Kidney (tissue), 14 donors: ENCODE data around the gene ZGRF1. TPM values are rescaled to one million over a fixed set of nuclear protein-coding genes. Genes with fewer than 3 reads are reported as not detected.
A peak's percentile ranks its signal among the peaks of the same experiment; 100 is the strongest.

Source experiments
- DNase-seq, 5 donors: peaks; one replicate each; pipeline ENCODE4 v3.0.0-alpha.2; 2013 to 2020
- FAIRE-seq: peaks from 2 replicates; lab custom pipeline; 2012; peaks lifted over from hg19 to GRCh38; lab: Jason Lieb, UNC
- H3K27ac ChIP-seq, 2 donors: one replicate each; pipeline ENCODE4 v1.7.0; 2013; ENCODE audit warnings: low read depth in 2 of 2, low read length in 2 of 2, inconsistent platforms in 1 of 2
- H3K27me3 ChIP-seq: one replicate; pipeline ENCODE4 v1.7.1; 2013; ENCODE audit warnings: low read length, inconsistent platforms; ENCODE audit not compliant: control insufficient read depth, insufficient read depth
- H3K36me3 ChIP-seq, 3 donors: one replicate each; pipeline versions ENCODE4 v1.7.0 to v1.7.1; 2013; ENCODE audit warnings: low read length in 3 of 3, control low read depth in 1 of 3, inconsistent platforms in 1 of 3; ENCODE audit not compliant: insufficient read depth in 3 of 3, control insufficient read depth in 2 of 3
- H3K4me1 ChIP-seq, 3 donors: one replicate each; pipeline versions ENCODE4 v1.7.0 to v1.7.1; 2013; ENCODE audit warnings: low read length in 3 of 3, inconsistent platforms in 1 of 3, low read depth in 1 of 3; ENCODE audit not compliant: control insufficient read depth in 2 of 3, insufficient read depth in 2 of 3
- H3K4me3 ChIP-seq, 3 donors: one replicate each; pipeline versions ENCODE4 v1.7.0 to v1.8.1; 2013; ENCODE audit warnings: low read length in 3 of 3, control low read depth in 1 of 3, inconsistent platforms in 1 of 3
- H3K9ac ChIP-seq, 3 donors: one replicate each; pipeline versions ENCODE4 v1.7.0 to v1.7.1; 2013; ENCODE audit warnings: low read length in 3 of 3, control low read depth in 1 of 3, inconsistent platforms in 1 of 3
- H3K9me3 ChIP-seq, 3 donors: one replicate each; pipeline versions ENCODE4 v1.7.0 to v1.7.1; 2013; ENCODE audit warnings: low read length in 3 of 3, control low read depth in 1 of 3, inconsistent platforms in 1 of 3; ENCODE audit not compliant: control insufficient read depth in 2 of 3, insufficient read depth in 1 of 3
- intact Hi-C: fragments of 100-400 bp; cut with DNase I; formaldehyde crosslinking; loops from one replicate; pipeline ENCODE4 v1.11.1; 2022
- polyA plus RNA-seq: library from polyadenylated mRNA; stranded (reverse); fragments of 350-450 nt; fragmentation: Illumina TruSeq; extraction: RNeasy Lipid Tissue Mini Kit (QIAGEN cat#74804); gene quantifications from one replicate; pipeline ENCODE4 v1.2.3, GENCODE V29; 2014; ENCODE audit warnings: low read depth, low replicate concordance; ENCODE audit not compliant: insufficient read depth
- total RNA-seq: library from RNA; stranded (reverse); fragmentation: NEBNext Ultra II Directional; extraction: Animal tissue kit (Norgen Biotek cat#: 25700); gene quantifications from one replicate; pipeline ENCODE4 v1.2.1, GENCODE V29; 2021
- TF ChIP-seq, protein P1 (sequence below): IDR thresholded peaks from 3 replicates; pipeline ENCODE4 v1.5.1; 2012; ENCODE audit warnings: mild to moderate bottlenecking, moderate library complexity, borderline replicate concordance; ENCODE audit not compliant: insufficient read depth; ENCODE audit errors: extremely low read depth
- donor health status: control.
- donor health status: control.
- donor health status: control.
- donor health status: control.
- donor health status: control.
- donor health status: DM: yes; HTN: yes; CAD: no.
- donor health status: Normal renal cell carcinoma (clear cell type).

ZGRF1 gene
- total and polyA plus RNA-seq, 2 donors from 2014 or later = 0.73 to 3.6 TPM

- Histone ChIP-seq H3K4me1 (peaks cover 0 to 10% (median 0%) of the 10 kb centered on the region in 3 donors), H3K36me3 (no peaks in the 10 kb centered on the region), H3K27ac (no peak overlapping the region), H3K4me3 (no peak overlapping the region), H3K9me3 (peaks cover 0 to 2% (median 0%) of the 10 kb centered on the region in 3 donors), H3K27me3 (peaks cover 60% of the 10 kb centered on the region), H3K9ac (no peak overlapping the region)
- DNase-seq = no peak
- TF ChIP-seq, protein P1, sequence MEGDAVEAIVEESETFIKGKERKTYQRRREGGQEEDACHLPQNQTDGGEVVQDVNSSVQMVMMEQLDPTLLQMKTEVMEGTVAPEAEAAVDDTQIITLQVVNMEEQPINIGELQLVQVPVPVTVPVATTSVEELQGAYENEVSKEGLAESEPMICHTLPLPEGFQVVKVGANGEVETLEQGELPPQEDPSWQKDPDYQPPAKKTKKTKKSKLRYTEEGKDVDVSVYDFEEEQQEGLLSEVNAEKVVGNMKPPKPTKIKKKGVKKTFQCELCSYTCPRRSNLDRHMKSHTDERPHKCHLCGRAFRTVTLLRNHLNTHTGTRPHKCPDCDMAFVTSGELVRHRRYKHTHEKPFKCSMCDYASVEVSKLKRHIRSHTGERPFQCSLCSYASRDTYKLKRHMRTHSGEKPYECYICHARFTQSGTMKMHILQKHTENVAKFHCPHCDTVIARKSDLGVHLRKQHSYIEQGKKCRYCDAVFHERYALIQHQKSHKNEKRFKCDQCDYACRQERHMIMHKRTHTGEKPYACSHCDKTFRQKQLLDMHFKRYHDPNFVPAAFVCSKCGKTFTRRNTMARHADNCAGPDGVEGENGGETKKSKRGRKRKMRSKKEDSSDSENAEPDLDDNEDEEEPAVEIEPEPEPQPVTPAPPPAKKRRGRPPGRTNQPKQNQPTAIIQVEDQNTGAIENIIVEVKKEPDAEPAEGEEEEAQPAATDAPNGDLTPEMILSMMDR = no peak
- FAIRE-seq = no peak
- intact Hi-C loops = no loop called here
These were observed 124.9 kb downstream of the ZGRF1 start for GRCh38 chr4:112511803-112512118.

- TF ChIP-seq, protein P1 = no peak
- FAIRE-seq (no peak), DNase-seq (peak in 4 of 5 donors; percentile 26 to 55 (median 51))
- Histone ChIP-seq H3K4me3 (no peak overlapping the region), H3K27me3 (peaks cover 58% of the 10 kb centered on the region), H3K9ac (no peak overlapping the region), H3K36me3 (no peaks in the 10 kb centered on the region), H3K9me3 (peaks cover 0 to 2% (median 0%) of the 10 kb centered on the region in 3 donors), H3K4me1 (peaks cover 0 to 10% (median 0%) of the 10 kb centered on the region in 3 donors), H3K27ac (no peak overlapping the region)
- intact Hi-C loops = no loop called here
These were observed 125.5 kb downstream of the ZGRF1 start for GRCh38 chr4:112511093-112511802.

GRCh38 chr4:112510291-112511092, 126.2 kb downstream of the ZGRF1 start:
- no peak overlapping the region for H3K9ac ChIP-seq
- no peaks in the 10 kb centered on the region for H3K36me3 ChIP-seq
- no peak overlapping the region for H3K4me3 ChIP-seq
- DNase-seq (peak in 4 of 5 donors; percentile 42 to 65 (median 42)), FAIRE-seq (no peak)
- no peak overlapping the region for H3K27ac ChIP-seq
- intact Hi-C loops = no loop called here
- H3K9me3 ChIP-seq = peaks cover 0 to 2% (median 0%) of the 10 kb centered on the region in 3 donors
- H3K27me3 ChIP-seq = peaks cover 58% of the 10 kb centered on the region
- H3K4me1 ChIP-seq = peaks cover 0 to 8% (median 0%) of the 10 kb centered on the region in 3 donors
- TF ChIP-seq, protein P1 = no peak
